CD14-positive monocyte (primary cell): Measurements from ENCODE around the gene POU2F1. TPM values are rescaled to one million over a fixed set of nuclear protein-coding genes. Genes with fewer than 3 reads are reported as not detected.
A peak's percentile ranks its signal among the peaks of the same experiment; 100 is the strongest.

Source experiments
- DNase-seq, 3 donors: peaks; one replicate each; pipeline ENCODE4 v3.0.0-alpha.2; 2011 to 2022
- H2AFZ ChIP-seq: 2 replicates; pipeline ENCODE4 v1.6.0; 2012; ENCODE audit warnings: mild to moderate bottlenecking, low read depth, low read length, inconsistent platforms; ENCODE audit not compliant: insufficient read depth, poor library complexity, severe bottlenecking
- H3K27ac ChIP-seq, 2 donors: 1 replicate in 1 of 2; 2 replicates in 1 of 2; pipeline ENCODE4 v1.5.1; 2012 to 2013; ENCODE audit warnings: low read length in 2 of 2, control low read depth in 1 of 2, inconsistent platforms in 1 of 2, low read depth in 1 of 2, mild to moderate bottlenecking in 1 of 2
- H3K27me3 ChIP-seq, 2 donors: one replicate each; pipeline versions ENCODE4 v1.6.0 to v1.6.1; 2011 to 2013; ENCODE audit warnings: low read length in 2 of 2; ENCODE audit not compliant: control insufficient read depth in 2 of 2, insufficient read depth in 2 of 2
- H3K36me3 ChIP-seq, 2 donors: replicated peaks in 1 of 2; 1 replicate in 1 of 2; 2 replicates in 1 of 2; pipeline versions ENCODE4 v1.5.1 to v1.6.1; 2012 to 2013; ENCODE audit warnings: low read length in 2 of 2, control low read depth in 1 of 2, inconsistent platforms in 1 of 2, mild to moderate bottlenecking in 1 of 2; ENCODE audit not compliant: insufficient read depth in 2 of 2, control insufficient read depth in 1 of 2
- H3K4me1 ChIP-seq, 2 donors: 1 replicate in 1 of 2; 2 replicates in 1 of 2; pipeline versions ENCODE4 v1.5.1 to v1.6.1; 2012 to 2013; ENCODE audit warnings: low read length in 2 of 2, control low read depth in 1 of 2, inconsistent platforms in 1 of 2, mild to moderate bottlenecking in 1 of 2, moderate library complexity in 1 of 2; ENCODE audit not compliant: insufficient read depth in 2 of 2, control insufficient read depth in 1 of 2
- H3K4me2 ChIP-seq: replicated peaks from 2 replicates; pipeline ENCODE3; 2012; ENCODE audit warnings: low read length, moderate library complexity, mild to moderate bottlenecking; ENCODE audit not compliant: poor library complexity, severe bottlenecking; ENCODE audit errors: extremely low read depth
- H3K4me3 ChIP-seq, 3 experiments: fragments of 200-600 bp in 1 of 3; sonication (generic) in 1 of 3; replicated peaks in 1 of 3; 1 replicate in 2 of 3; 2 replicates in 1 of 3; pipeline ENCODE4 v1.5.1; 2011 to 2013; ENCODE audit warnings: low read length in 3 of 3, mild to moderate bottlenecking in 3 of 3, control low read depth in 2 of 3, low read depth in 2 of 3, inconsistent platforms in 1 of 3, moderate library complexity in 1 of 3
- H3K79me2 ChIP-seq: 2 replicates; pipeline ENCODE4 v1.6.0; 2012; ENCODE audit warnings: mild to moderate bottlenecking, control low read depth, inconsistent platforms, low read length, moderate library complexity; ENCODE audit not compliant: insufficient read depth
- H3K9ac ChIP-seq: 2 replicates; pipeline ENCODE4 v1.6.0; 2017; ENCODE audit warnings: low read length, mild to moderate bottlenecking; ENCODE audit not compliant: insufficient read depth, poor library complexity, severe bottlenecking
- H3K9me3 ChIP-seq, 2 donors: replicated peaks in 1 of 2; 1 replicate in 1 of 2; 2 replicates in 1 of 2; pipeline versions ENCODE4 v1.5.1 to v1.6.1; 2012 to 2013; ENCODE audit warnings: low read length in 2 of 2, control low read depth in 1 of 2; ENCODE audit not compliant: control insufficient read depth in 1 of 2, insufficient read depth in 1 of 2
- H4K20me1 ChIP-seq: 2 replicates; pipeline ENCODE4 v1.6.0; 2012; ENCODE audit warnings: mild to moderate bottlenecking, low read length, control low read depth, moderate library complexity; ENCODE audit not compliant: insufficient read depth
- H3K27ac Mint-ChIP-seq, 7 donors: one replicate each; pipeline ENCODE4 v1.8.0; 2020; ENCODE audit warnings: mild to moderate bottlenecking in 7 of 7, mixed read lengths in 7 of 7, moderate library complexity in 6 of 7, inconsistent platforms in 2 of 7
- H3K27me3 Mint-ChIP-seq, 3 donors: one replicate each; pipeline ENCODE4 v1.8.0; 2021 to 2022; ENCODE audit warnings: low read depth in 3 of 3, mild to moderate bottlenecking in 3 of 3, mixed read lengths in 3 of 3, moderate library complexity in 3 of 3, inconsistent platforms in 1 of 3
- H3K36me3 Mint-ChIP-seq, 2 donors: one replicate each; pipeline ENCODE4 v1.8.0; 2020; ENCODE audit warnings: mixed read lengths in 2 of 2, inconsistent platforms in 1 of 2, mild to moderate bottlenecking in 1 of 2
- H3K4me1 Mint-ChIP-seq: one replicate; pipeline ENCODE4 v1.8.0; 2020; ENCODE audit warnings: mild to moderate bottlenecking, mixed read lengths
- H3K4me3 Mint-ChIP-seq, 2 donors: one replicate each; pipeline ENCODE4 v1.8.0; 2020; ENCODE audit warnings: mild to moderate bottlenecking in 2 of 2, mixed read lengths in 2 of 2, moderate library complexity in 1 of 2
- H3K9me3 Mint-ChIP-seq, 7 donors: one replicate each; pipeline ENCODE4 v1.8.0; 2020 to 2022; ENCODE audit warnings: mixed read lengths in 7 of 7, mild to moderate bottlenecking in 6 of 7, moderate library complexity in 6 of 7, inconsistent platforms in 2 of 7
- CTCF ChIP-seq: fragments of 200-600 bp; IDR thresholded peaks from one replicate; pipeline ENCODE4 v1.8.0; 2022; ENCODE audit warnings: antibody characterized with exemption, mild to moderate bottlenecking
- WGBS: methylation state at CpG from one replicate; pipeline ENCODE4 v1.1.5; 2013; ENCODE audit warnings: missing lambda C conversion rate; ENCODE audit not compliant: insufficient coverage; 5-methylcytosine and 5-hydroxymethylcytosine counted together
- intact Hi-C, 2 donors: fragments of 100-400 bp; cut with micrococcal nuclease; formaldehyde crosslinking; loops; one replicate each; pipeline versions ENCODE4 v1.15.0 to v1.15.1; 2023
- polyA plus RNA-seq, 3 donors: library from polyadenylated mRNA; depleted of rRNA in 1 of 3; unstranded in 2 of 3; stranded (reverse) in 1 of 3; fragments of 300-500 nt in 2 of 3; fragments of >200 nt in 1 of 3; fragmentation: Illumina TruSeq in 2 of 3; gene quantifications; 1 replicate in 2 of 3; 2 replicates in 1 of 3; pipeline ENCODE4 v1.2.3, GENCODE V29; 2012 to 2021

The POU2F1 gene
- polyA plus RNA-seq, 3 donors: 2.3 to 4.2 (median 3.9) TPM

GRCh38 chr1:167375949-167376348 lies 155.3 kb downstream of the POU2F1 start:
- no peak for DNase-seq
- H3K4me2 ChIP-seq: no peak overlapping the region
- H3K9me3 ChIP-seq: no peaks in the 10 kb centered on the region
- no peaks in the 10 kb centered on the region for H3K79me2 ChIP-seq
- no peaks in the 10 kb centered on the region for H3K27me3 Mint-ChIP-seq
- H3K9ac ChIP-seq: no peak overlapping the region
- peaks cover 0 to 2% (median 0%) of the 10 kb centered on the region in 7 donors for H3K9me3 Mint-ChIP-seq
- H3K4me3 ChIP-seq: no peak overlapping the region
- no peak overlapping the region for H3K4me3 Mint-ChIP-seq
- no peak overlapping the region for H2AFZ ChIP-seq
- H3K27me3 ChIP-seq: no peaks in the 10 kb centered on the region
- H4K20me1 ChIP-seq: no peaks in the 10 kb centered on the region
- no peak overlapping the region for H3K27ac ChIP-seq
- H3K36me3 ChIP-seq: peaks cover 20 to 79% of the 10 kb centered on the region in 2 donors
- H3K27ac Mint-ChIP-seq: no peak overlapping the region
- WGBS: no CpG with 5 or more reads among the region's 5 CpGs
- H3K36me3 Mint-ChIP-seq: peaks cover 41 to 65% of the 10 kb centered on the region in 2 donors
- no peaks in the 10 kb centered on the region for H3K4me1 Mint-ChIP-seq
- no peaks in the 10 kb centered on the region for H3K4me1 ChIP-seq
- intact Hi-C loops: no loop called here
- TF ChIP-seq CTCF: no peak

GRCh38 chr1:167387251-167387910 lies 166.7 kb downstream of the POU2F1 start:
- no peaks in the 10 kb centered on the region for H3K27me3 ChIP-seq
- Mint-ChIP-seq H3K4me3 (no peak overlapping the region), H3K27me3 (no peaks in the 10 kb centered on the region), H3K4me1 (peaks cover 3% of the 10 kb centered on the region), H3K36me3 (peaks cover 51 to 58% of the 10 kb centered on the region in 2 donors), H3K27ac (peak overlapping the region in 2 of 7 donors; percentile 37 to 87), H3K9me3 (peaks cover 0 to 2% (median 0%) of the 10 kb centered on the region in 7 donors)
- H4K20me1 ChIP-seq: no peaks in the 10 kb centered on the region
- H3K4me1 ChIP-seq: no peaks in the 10 kb centered on the region
- H2AFZ ChIP-seq: no peak overlapping the region
- H3K36me3 ChIP-seq: peaks cover 41 to 67% of the 10 kb centered on the region in 2 donors
- no peak overlapping the region for H3K4me3 ChIP-seq
- H3K79me2 ChIP-seq: no peaks in the 10 kb centered on the region
- no peak for TF ChIP-seq CTCF
- H3K27ac ChIP-seq: no peak overlapping the region
- WGBS: 84% methylated on average over 4 of the region's 7 CpGs
- no peak overlapping the region for H3K9ac ChIP-seq
- H3K9me3 ChIP-seq: no peaks in the 10 kb centered on the region
- DNase-seq: no peak
- intact Hi-C loops: no loop called here
- no peak overlapping the region for H3K4me2 ChIP-seq
